ENCODE measurements around the gene SLC17A2.

DNA sequence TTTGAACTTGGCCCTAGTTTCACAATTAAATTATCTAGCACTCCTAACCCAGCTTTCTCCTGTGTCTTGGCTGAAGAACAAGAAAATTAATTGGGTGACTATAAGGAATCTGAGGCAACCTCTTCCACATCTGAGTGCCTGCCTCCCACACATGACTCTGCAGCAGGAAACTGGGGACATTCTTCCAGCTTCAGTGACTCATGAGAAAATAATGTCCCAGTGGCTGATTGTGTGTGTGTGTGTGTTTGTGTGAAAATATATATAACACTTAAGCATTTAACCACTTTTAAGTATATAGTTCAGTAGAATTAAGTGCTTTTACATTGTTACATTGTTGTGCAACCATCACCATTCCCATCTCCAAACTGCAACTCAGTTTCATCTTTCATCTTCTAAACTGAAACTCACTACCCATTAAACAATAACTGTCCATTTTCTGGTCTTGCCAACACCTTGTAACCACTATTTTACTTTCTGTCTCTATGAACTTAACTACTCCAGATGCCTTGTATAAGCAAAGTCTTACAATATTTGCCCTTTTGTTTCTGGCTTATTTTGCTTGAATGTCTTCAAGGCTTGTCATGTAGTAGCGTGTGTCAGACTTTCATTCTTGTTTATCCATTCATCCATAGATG, 40.8 kb upstream of the SLC17A2 start:
- TF ChIP-seq, protein P1, sequence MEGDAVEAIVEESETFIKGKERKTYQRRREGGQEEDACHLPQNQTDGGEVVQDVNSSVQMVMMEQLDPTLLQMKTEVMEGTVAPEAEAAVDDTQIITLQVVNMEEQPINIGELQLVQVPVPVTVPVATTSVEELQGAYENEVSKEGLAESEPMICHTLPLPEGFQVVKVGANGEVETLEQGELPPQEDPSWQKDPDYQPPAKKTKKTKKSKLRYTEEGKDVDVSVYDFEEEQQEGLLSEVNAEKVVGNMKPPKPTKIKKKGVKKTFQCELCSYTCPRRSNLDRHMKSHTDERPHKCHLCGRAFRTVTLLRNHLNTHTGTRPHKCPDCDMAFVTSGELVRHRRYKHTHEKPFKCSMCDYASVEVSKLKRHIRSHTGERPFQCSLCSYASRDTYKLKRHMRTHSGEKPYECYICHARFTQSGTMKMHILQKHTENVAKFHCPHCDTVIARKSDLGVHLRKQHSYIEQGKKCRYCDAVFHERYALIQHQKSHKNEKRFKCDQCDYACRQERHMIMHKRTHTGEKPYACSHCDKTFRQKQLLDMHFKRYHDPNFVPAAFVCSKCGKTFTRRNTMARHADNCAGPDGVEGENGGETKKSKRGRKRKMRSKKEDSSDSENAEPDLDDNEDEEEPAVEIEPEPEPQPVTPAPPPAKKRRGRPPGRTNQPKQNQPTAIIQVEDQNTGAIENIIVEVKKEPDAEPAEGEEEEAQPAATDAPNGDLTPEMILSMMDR (IDR thresholded peaks at IDR 0.05), result no peak
- no peak for TF ChIP-seq POLR2A (IDR thresholded peaks at IDR 0.05)
